ENCODE measurements around the gene HPSE.
"Not testable (repeated sequence)": the region's sequence is repeated elsewhere in the genome, so short reads cannot be mapped to it uniquely, and the experiment has no call there.

Gene HPSE

GRCh38 chr4:83331956-83332355, 2.7 kb downstream of the HPSE start:
- peak; percentile 27 for DNase-seq (ENCODE audit: low spot score)

DNA sequence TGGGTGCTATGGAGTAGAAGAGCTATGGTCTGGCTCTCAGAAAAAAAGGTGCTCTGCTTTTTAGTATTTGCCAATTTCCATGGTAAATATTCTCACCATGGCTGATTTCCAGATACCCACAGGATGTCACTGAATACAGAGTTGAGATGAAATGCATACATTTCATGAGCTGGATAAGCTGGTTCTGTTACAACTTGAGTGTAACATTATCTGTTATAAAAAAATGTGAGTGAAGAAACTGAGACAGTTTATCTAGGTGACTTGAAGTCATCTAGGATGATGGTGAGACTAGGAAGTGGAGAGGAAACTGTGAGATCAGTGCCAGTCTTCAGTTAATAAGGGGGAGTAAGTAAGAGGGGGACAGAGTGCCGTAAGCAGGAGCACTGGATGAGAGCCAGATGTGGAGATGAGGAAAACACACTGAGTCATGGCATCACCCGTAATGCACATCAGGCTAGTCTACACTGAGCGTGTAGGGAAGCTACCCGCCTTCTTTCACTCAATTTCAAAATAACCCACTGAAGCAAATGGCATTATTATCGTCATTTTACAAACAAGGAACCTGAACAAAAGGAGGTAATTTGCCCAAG, 5.0 kb downstream of the HPSE start:
- DNase-seq (ENCODE audit: low spot score): no peak

DNA sequence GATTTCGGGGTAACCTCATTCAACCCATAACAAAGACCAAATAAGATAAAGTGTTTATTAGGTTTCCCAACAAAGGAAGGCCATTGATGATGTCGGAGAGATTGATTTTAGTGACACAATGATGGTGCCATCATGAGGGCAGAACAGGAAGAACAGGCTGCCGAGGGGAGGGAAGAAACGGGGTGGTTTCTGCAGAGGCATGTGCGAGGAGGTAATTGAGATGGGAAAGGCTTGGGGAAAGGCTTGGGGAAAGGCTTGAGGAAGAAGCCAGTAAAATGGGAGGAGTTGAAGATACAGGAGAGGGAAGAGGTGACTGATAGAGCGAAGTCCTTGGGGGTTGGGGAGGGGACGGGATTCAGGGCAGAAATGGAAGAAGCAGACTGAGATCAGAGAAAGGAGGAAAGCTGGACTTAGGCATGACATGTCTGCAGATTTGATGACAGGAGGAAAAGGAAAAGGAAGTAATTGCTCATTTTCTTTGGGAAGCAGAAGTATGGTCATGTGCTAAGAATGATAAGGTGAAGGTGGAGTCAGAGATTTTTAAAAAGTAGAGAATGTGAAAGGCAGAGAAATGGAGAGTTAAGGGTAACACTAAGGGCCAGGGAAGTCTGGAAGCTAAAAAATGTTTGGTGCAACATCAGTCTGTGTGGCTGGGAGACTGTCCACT, 6.0 kb downstream of the HPSE start:
- DNase-seq (ENCODE audit: low spot score): no peak

GRCh38 chr4:83326546-83326945, 8.1 kb downstream of the HPSE start:
- peak; percentile 53 for DNase-seq (ENCODE audit: low spot score)

DNA sequence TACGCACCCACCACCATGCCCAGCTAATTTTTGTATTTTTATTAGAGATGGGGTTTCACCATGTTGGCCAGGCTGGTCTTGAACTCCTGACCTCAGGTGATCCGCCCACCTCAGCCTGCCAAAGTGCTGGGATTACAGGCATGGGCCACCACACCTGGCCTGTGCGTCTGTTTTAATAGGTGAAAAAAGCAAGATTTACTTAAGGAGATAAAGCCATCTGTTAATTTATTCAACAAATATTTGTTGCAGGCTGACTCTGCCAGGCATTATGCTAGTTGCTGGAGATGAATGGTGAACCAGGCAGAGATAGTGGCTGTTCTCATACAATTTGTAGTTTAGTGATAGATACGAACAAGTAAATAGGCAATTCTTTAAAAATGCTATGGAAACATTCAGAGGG, 9.3 kb downstream of the HPSE start:
- DNase-seq (ENCODE audit: low spot score): not testable (repeated sequence)

DNA sequence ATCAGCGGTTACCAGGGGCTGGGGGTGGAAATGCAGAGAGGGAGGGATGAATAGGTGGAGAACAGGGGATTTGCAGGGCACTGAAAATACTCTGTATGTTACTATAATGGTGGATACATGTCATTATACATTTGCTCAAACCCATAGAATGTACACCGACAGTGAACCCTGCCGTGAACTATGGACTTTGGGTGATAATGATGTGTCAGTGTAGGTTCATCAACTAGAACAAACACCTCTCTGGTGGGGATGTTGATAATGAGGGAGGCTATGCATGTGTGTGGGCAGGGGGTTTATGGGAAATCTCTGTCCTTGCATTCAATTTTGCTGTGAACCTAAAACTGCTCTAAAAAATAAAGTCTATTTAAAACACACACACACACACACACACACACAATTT, 11.5 kb downstream of the HPSE start:
- DNase-seq (ENCODE audit: low spot score): no peak

DNA sequence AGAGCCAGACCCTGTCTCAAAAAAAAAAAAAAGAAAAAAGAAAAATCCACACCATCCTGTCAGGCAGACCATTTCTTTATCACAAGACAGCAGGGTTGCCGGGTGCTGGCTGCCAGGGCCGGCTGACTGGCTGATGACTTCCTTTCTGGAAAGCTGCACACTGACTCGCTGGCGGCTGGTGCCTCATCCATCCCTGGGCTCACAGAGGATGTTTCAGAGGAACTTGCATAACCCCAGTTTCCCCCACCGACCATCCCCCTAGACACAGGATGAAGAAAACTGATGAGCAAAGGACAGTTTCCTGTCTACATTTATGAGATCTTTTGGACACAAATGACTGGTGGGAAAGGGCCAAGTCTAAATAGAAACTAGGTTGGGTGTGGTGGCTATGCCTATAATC, 14.1 kb downstream of the HPSE start:
- DNase-seq (ENCODE audit: low spot score): peak; percentile 73

GRCh38 chr4:83318666-83319065, 16.0 kb downstream of the HPSE start:
- no peak for DNase-seq (ENCODE audit: low spot score)

GRCh38 chr4:83317671-83318070, 17.0 kb downstream of the HPSE start:
- DNase-seq (ENCODE audit: low spot score): no peak

GRCh38 chr4:83316459-83317165, 18.0 kb downstream of the HPSE start:
- DNase-seq (ENCODE audit: low spot score): no peak

DNA sequence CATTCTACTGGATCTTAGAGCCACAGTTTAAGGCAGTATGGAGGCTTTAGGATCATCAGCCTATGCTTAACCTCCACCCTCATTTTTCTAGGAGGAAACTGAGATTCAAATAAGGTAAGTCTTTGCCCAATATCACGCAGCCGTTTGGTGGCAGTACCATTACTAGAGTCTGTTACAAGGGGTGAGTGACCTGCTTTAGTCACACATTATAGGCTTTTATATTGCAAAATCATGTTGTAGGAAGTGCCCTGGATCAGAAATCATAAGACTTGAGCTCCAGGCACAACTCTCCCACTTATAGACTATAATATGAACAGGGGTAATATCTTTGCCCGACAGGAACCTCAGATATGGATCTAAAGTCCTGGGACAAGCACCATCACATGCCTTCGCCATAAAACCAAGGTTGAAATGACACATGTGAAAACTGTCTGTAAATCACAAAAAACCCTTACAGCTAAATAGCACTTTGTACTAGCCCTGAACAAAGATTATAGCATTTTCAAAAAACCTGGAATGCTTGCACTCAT, 19.2 kb downstream of the HPSE start:
- DNase-seq (ENCODE audit: low spot score): no peak

DNA sequence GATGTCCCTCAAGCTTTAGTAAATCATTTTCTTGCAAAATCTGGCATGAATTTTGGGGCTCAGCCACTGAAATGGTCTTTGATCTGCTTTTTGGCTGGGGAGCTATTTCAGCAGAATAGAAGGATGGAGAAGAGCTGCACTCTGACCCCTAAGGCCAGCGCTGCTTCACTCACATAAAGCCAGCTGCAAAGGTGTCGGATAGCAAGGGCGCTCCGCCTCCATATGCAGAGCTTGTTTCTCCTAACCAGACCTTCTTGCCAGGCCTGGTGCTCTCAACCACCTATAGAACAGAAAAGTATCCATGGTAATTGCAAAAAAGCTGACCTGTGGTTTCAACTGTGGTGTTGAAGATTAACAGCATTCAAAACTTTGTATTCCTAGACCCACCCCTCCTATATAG, 26.0 kb downstream of the HPSE start:
- DNase-seq (ENCODE audit: low spot score): no peak

DNA sequence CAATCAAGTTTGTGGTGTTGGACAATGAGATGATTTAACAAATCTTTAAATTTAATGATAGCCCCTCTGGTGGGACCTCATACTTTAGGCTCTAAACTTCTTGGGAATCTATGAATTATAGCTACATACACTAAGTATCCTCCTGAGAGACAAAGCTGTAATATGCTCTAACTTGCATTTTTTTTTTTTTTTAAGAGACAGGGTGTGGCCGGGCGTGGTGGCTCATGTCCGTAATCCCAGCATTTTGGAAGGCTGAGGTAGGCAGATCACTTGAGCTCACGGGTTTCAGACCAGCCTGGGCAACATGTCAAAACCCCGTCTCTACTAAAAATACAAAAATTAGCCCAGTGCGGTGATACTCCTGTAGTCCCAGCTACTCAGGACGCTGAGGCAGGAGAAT, 26.7 kb downstream of the HPSE start:
- no peak for DNase-seq (ENCODE audit: low spot score)

GRCh38 chr4:83305187-83305586, 29.5 kb downstream of the HPSE start:
- no peak for DNase-seq (ENCODE audit: low spot score)

DNA sequence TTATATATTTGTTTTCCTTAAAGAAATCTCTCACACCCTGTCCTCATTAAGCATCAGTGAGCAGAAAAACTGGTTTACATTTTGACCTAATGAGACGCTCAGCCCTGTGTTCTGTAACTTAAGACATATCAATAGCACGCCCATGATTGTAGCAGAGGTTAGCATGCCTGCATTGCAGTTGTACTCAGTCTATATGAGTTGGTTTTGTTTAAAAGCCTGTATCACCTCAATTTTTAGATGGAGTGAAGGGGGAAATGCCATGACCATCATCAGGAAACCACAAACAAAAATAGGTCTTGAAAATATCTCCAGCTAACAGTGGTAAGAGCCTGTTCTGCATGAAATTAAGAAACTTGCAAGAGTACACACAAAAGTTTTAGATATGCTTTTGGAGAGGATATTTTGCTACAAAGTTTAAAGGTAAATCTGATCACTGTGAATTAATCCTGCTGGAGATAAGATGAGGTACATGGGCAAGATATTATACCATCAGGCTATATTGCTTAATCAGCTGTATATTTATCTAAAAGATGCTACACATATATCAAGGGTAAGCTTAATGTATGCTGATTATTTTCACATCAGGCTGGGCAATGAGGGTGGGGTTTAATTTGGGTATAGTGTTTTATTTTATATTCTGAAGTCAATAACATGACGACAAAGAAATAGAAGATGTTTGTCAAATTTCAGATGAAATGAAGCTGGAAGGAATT, 36.9 kb downstream of the HPSE start:
- DNase-seq (ENCODE audit: low spot score): no peak

- DNase-seq (ENCODE audit: low spot score): no peak
These were observed 41.2 kb downstream of the HPSE start for GRCh38 chr4:83293305-83294046.

- DNase-seq (ENCODE audit: low spot score): not testable (repeated sequence)
These were observed 44.4 kb downstream of the HPSE start for GRCh38 chr4:83290059-83290774.

DNA sequence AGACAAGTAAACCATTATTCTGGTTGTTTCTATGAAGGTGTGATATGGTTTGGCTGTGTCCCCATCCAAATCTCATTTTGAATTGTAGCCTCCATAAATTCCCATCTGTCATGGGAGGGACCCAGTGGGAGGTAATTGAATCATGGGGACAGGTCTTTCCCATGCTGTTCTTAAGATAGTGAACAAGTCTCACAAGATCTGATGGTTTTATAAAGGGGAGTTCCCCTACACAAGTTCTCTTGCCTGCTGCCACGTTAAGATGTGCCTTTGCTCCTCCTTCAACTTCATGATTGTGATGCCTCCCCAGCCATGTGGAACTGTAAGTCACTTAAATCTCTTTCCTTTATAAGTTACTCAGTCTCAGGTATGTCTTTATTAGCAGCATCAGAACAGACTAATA, 46.3 kb downstream of the HPSE start:
- not testable (repeated sequence) for DNase-seq (ENCODE audit: low spot score)

DNA sequence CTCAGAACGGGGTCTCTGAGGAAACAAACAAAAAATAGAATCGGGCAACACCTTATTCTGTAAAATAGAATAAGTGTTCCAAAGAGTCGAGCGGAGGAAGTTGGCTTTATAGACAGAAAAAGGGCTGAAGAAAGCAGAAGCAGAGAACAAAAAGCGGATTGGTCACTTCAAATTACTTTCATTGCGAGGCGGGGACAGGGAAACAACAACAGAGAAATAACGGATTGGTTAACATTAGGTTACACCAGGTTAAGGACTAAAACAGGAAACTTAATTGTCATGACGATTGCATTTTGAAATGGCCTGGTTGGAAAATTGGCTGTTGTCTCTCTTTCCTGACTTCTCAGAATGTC, 49.6 kb downstream of the HPSE start:
- DNase-seq (ENCODE audit: low spot score): peak; percentile 60

GRCh38 chr4:83284193-83285054, 50.2 kb downstream of the HPSE start, which contains the start of gene COQ2:
TSS of gene COQ2 (minus strand) at chr4:83284798. CDS start at chr4:83284764, 34 bp downstream.
- DNase-seq (ENCODE audit: low spot score): peak; percentile 97

All from Ammon's horn (tissue), 1 donor.